Measurements from ENCODE around the gene C18orf63. TPM values are rescaled to one million over a fixed set of nuclear protein-coding genes. Genes with fewer than 3 reads are reported as not detected.
A peak's percentile ranks its signal among the peaks of the same experiment; 100 is the strongest.

Gene C18orf63
- total RNA-seq, 4 donors from 2014 or later, result not detected

DNA sequence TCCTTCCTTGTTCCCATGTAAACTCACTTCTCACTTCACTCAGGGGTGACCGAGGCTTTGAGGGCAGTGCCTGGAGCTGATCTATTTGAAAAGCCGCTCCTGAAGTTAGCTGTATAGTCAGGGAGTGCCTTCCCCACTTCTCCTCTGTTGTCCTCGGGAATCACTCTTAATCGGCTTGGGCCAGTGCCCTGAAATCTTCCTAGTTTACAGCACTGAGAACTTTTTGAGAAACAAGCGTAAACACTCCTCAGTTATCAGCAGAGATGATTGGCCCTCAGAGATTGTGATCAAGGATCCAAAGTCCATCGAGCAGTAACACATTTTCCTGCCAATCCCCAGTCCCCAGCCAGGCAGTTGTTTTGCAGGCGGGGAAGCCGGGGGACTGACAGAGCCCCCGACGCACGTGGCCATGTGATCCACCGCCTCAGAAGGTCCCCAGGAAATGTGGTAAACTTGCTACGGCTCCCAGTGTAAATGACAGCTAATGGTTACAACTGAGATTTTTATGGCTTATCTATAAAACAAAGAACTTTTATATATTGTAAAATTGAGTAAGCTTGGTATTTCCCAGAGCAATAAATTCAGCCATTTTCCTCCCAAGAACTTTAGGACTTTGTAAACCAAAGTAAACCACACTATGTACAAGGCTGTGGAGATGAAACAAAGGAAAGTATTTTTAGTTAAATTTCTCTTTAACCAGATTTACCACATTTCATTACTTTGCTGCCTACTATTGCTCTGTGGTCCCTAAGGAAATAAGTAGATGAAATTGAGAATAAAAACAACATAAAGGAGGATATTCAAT is 53.5 kb downstream of the C18orf63 start:
- ATAC-seq, result no peak
- WGBS, 2 donors (ENCODE audit: low coverage in 1 of 2), result 31 to 48% methylated on average over 9 to 13 of the region's 13 CpGs
- Histone ChIP-seq H3K4me1 (no peaks in the 10 kb centered on the region), H3K27me3 (peaks cover 16% of the 10 kb centered on the region), H3K36me3 (no peaks in the 10 kb centered on the region), H3K27ac (no peak overlapping the region), H3K4me3 (no peak overlapping the region), H3K9me3 (no peaks in the 10 kb centered on the region)
- TF ChIP-seq, protein P1, sequence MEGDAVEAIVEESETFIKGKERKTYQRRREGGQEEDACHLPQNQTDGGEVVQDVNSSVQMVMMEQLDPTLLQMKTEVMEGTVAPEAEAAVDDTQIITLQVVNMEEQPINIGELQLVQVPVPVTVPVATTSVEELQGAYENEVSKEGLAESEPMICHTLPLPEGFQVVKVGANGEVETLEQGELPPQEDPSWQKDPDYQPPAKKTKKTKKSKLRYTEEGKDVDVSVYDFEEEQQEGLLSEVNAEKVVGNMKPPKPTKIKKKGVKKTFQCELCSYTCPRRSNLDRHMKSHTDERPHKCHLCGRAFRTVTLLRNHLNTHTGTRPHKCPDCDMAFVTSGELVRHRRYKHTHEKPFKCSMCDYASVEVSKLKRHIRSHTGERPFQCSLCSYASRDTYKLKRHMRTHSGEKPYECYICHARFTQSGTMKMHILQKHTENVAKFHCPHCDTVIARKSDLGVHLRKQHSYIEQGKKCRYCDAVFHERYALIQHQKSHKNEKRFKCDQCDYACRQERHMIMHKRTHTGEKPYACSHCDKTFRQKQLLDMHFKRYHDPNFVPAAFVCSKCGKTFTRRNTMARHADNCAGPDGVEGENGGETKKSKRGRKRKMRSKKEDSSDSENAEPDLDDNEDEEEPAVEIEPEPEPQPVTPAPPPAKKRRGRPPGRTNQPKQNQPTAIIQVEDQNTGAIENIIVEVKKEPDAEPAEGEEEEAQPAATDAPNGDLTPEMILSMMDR (IDR thresholded peaks at IDR 0.05), result no peak
- TF ChIP-seq POLR2A (IDR thresholded peaks at IDR 0.05), result no peak
- no peak for TF ChIP-seq POLR2AphosphoS5 (IDR thresholded peaks at IDR 0.05)
- TF ChIP-seq EP300 (IDR thresholded peaks at IDR 0.05), result no peak

DNA sequence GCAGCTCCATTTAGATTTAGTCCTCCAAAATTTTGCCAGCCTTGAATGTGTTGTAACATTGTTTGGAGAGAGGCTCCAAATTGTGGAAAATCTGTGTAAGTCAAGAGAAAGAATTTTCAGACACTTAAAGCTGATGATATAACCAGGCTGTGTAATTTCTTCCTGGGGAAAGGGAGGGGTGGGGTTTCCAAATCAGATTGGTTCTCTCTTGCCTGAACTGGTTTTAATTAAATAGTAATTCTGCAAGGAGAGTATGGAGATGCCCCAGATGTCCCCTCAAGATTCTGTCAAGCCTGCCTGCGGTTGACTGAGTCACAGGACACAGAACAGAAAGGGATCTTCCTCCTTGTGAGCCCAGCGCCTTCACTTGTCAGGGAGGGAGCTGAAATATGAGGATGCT is 54.5 kb downstream of the C18orf63 start:
- TF ChIP-seq, protein P1 (IDR thresholded peaks at IDR 0.05), result no peak
- TF ChIP-seq EP300 (IDR thresholded peaks at IDR 0.05) (no peak), POLR2A (IDR thresholded peaks at IDR 0.05) (no peak), POLR2AphosphoS5 (IDR thresholded peaks at IDR 0.05) (no peak)
- ATAC-seq, result peak; percentile 45
- Histone ChIP-seq H3K27ac (peak overlapping the region in 1 of 4 donors; percentile 6), H3K9me3 (no peaks in the 10 kb centered on the region), H3K36me3 (no peaks in the 10 kb centered on the region), H3K27me3 (peaks cover 16% of the 10 kb centered on the region), H3K4me3 (no peak overlapping the region), H3K4me1 (no peaks in the 10 kb centered on the region)
- WGBS, 2 donors (ENCODE audit: low coverage in 1 of 2), result 45% methylated on average over 2 of the region's 2 CpGs; no CpG with 5 or more reads in 1 of the 2 donors

DNA sequence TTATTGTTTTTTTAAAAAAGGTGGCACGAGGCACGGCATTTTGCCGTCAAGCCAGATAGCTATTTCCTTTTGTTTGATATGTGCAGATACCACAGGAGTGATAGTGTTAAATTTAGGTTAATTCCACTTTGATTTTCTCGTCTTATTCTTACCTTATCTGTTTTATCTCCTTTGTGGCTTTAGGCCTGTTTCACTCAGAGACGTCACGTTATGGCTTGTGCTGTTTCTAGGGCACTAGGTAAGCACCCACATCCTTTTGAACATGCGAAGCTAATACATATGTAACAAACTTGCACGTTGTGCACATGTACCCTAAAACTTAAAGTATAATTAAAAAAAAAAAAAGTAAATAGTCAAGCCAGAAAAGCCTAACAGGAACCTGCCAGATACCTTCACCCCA is 57.8 kb downstream of the C18orf63 start:
- Histone ChIP-seq H3K36me3 (no peaks in the 10 kb centered on the region), H3K9me3 (no peaks in the 10 kb centered on the region), H3K27ac (no peak overlapping the region), H3K4me3 (no peak overlapping the region), H3K4me1 (no peaks in the 10 kb centered on the region), H3K27me3 (peaks cover 3% of the 10 kb centered on the region)
- 79 to 84% methylated on average over 7 to 8 of the region's 8 CpGs for WGBS, 2 donors (ENCODE audit: low coverage in 1 of 2)
- no peak for ATAC-seq
- TF ChIP-seq, protein P1 (IDR thresholded peaks at IDR 0.05), result no peak
- TF ChIP-seq POLR2A (IDR thresholded peaks at IDR 0.05) (no peak), POLR2AphosphoS5 (IDR thresholded peaks at IDR 0.05) (no peak), EP300 (IDR thresholded peaks at IDR 0.05) (no peak)

DNA sequence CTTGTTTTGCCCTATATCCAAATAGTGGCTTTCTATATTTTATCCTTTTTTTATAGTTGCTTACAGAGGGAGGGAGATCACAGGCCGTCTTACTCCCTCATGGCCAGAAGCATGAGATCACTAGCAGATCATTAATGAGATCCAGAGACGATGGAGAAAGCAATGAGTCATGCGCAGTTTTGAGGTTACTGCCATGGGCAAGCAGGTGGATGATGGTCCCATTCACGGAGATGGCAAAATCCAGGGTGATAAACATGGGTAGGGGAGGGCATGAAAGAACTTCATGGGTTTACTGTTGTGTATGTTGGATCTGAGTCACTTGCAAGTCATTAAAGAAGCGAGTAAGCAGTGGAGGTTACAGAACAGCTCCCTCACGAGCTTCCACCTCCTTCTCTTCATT is 60.4 kb downstream of the C18orf63 start:
- Histone ChIP-seq H3K9me3 (no peaks in the 10 kb centered on the region), H3K4me3 (no peak overlapping the region), H3K27me3 (no peaks in the 10 kb centered on the region), H3K4me1 (no peaks in the 10 kb centered on the region), H3K36me3 (no peaks in the 10 kb centered on the region), H3K27ac (no peak overlapping the region)
- 46 to 57% methylated on average over 3 to 6 of the region's 6 CpGs for WGBS, 2 donors (ENCODE audit: low coverage in 1 of 2)
- ATAC-seq, result peak; percentile 40
- TF ChIP-seq POLR2A (IDR thresholded peaks at IDR 0.05) (no peak), EP300 (IDR thresholded peaks at IDR 0.05) (no peak), POLR2AphosphoS5 (IDR thresholded peaks at IDR 0.05) (no peak)
- TF ChIP-seq, protein P1 (IDR thresholded peaks at IDR 0.05), result no peak

DNA sequence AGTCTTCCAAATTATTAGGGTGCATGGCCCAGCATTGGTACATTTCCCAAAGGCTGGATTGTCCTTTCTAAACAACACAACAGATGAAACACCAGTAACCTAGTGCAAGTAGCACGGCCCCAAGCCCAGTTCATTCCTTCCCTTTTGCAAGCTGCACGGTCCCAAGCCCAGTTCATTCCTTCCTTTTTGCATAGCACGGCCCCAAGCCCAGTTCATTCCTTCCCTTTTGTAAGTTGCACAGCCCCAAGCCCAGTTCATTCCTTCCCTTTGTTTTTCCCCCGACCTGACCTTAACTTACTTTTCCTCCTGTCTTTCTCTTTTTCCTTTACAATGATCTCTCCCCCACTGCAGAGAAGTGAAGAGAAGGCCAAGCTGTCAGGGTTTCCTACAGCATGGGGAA is 60.9 kb downstream of the C18orf63 start:
- TF ChIP-seq EP300 (IDR thresholded peaks at IDR 0.05) (no peak), POLR2A (IDR thresholded peaks at IDR 0.05) (no peak), POLR2AphosphoS5 (IDR thresholded peaks at IDR 0.05) (no peak)
- TF ChIP-seq, protein P1 (IDR thresholded peaks at IDR 0.05), result no peak
- Histone ChIP-seq H3K4me1 (no peaks in the 10 kb centered on the region), H3K27me3 (no peaks in the 10 kb centered on the region), H3K9me3 (no peaks in the 10 kb centered on the region), H3K36me3 (no peaks in the 10 kb centered on the region), H3K27ac (no peak overlapping the region), H3K4me3 (no peak overlapping the region)
- no peak for ATAC-seq
- WGBS, 2 donors (ENCODE audit: low coverage in 1 of 2), result 85% methylated on average over 4 of the region's 4 CpGs; no CpG with 5 or more reads in 1 of the 2 donors
